Breast epithelium (tissue), 4 donors: ENCODE results near the gene EIF3I. TPM values are rescaled to one million over a fixed set of nuclear protein-coding genes. Genes with fewer than 3 reads are reported as not detected.

Experiments
- DNase-seq, 2 donors: peaks; one replicate each; pipeline ENCODE4 v3.0.0-alpha.2; 2019; ENCODE audit warnings: low spot score in 2 of 2
- H3K27ac ChIP-seq, 2 donors: fragments of 200-600 bp; sonication (generic) in 1 of 2; one replicate each; pipeline ENCODE4 v1.5.1; 2016 to 2019; ENCODE audit warnings: mild to moderate bottlenecking in 1 of 2
- H3K27me3 ChIP-seq, 2 donors: fragments of 200-600 bp; sonication (generic) in 1 of 2; one replicate each; pipeline versions ENCODE4 v1.5.1 to v1.6.0; 2017 to 2019; ENCODE audit warnings: control low read depth in 1 of 2, mild to moderate bottlenecking in 1 of 2
- H3K36me3 ChIP-seq: fragments of 200-600 bp; one replicate; pipeline ENCODE4 v1.5.1; 2019
- H3K4me1 ChIP-seq, 2 donors: fragments of 200-600 bp; sonication (generic); one replicate each; pipeline ENCODE4 v1.5.1; 2016 to 2019; ENCODE audit warnings: control low read depth in 1 of 2
- H3K4me3 ChIP-seq, 3 donors: fragments of 200-600 bp; sonication (generic); 1 replicate in 2 of 3; 2 replicates in 1 of 3; pipeline ENCODE4 v1.5.1; 2016 to 2019; ENCODE audit warnings: mild to moderate bottlenecking in 3 of 3, moderate library complexity in 2 of 3
- H3K9me3 ChIP-seq, 2 donors: fragments of 200-600 bp; sonication (generic) in 1 of 2; one replicate each; pipeline ENCODE4 v1.5.1; 2016 to 2019; ENCODE audit warnings: control low read depth in 1 of 2
- CTCF ChIP-seq, 3 donors: fragments of 450-650 bp; IDR thresholded peaks; one replicate each; pipeline ENCODE4 v1.5.1; 2016 to 2017; ENCODE audit warnings: antibody characterized with exemption in 3 of 3, mild to moderate bottlenecking in 3 of 3, moderate library complexity in 3 of 3
- POLR2A ChIP-seq: fragments of 450-650 bp; IDR thresholded peaks from one replicate; pipeline ENCODE4 v1.6.1; 2016; ENCODE audit warnings: antibody characterized with exemption, mild to moderate bottlenecking, moderate library complexity
- POLR2AphosphoS5 ChIP-seq, 3 donors: sonication (generic); formaldehyde crosslinking; IDR thresholded peaks; one replicate each; pipeline ENCODE4 v1.6.1; 2017; ENCODE audit warnings: antibody characterized with exemption in 3 of 3
- intact Hi-C: fragments of 100-400 bp; cut with DNase I; formaldehyde crosslinking; loops from one replicate; pipeline ENCODE4 v1.15.1; 2023; ENCODE audit warnings: low total_unique reads
- total RNA-seq, 3 donors: library from RNA; depleted of rRNA; stranded (reverse); fragments of >200 nt; gene quantifications; one replicate each; pipeline ENCODE4 v1.1.0, GENCODE V29; 2016

Gene EIF3I
- total RNA-seq, 3 donors from 2014 or later, result 177 to 222 (median 190) TPM

DNA sequence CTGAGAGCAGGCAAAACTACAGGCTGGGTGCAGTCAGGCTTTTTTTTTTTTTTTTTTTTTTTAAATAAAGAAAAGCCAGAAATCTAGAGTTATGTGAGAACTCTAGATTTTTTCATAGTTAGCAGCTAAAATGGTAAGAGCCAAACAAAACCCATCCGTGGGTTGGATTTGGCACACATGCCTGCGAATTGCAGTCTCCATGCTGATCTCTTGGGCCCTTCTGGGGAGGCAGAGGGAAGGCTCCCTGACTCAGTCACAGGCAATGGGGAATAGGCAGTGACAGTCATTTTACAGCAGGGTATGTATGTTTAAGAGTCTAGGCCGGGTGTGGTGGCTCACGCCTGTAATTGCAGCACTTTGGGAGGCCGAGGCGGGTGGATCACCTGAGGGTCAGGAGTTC is 40.1 kb upstream of the EIF3I start:
- Histone ChIP-seq H3K27ac (no peak overlapping the region), H3K4me3 (peak overlapping the region in 2 of 3 donors; percentile 45 to 71), H3K4me1 (peaks cover 0 to 21% of the 10 kb centered on the region in 2 donors), H3K27me3 (no peaks in the 10 kb centered on the region), H3K9me3 (no peaks in the 10 kb centered on the region), H3K36me3 (no peaks in the 10 kb centered on the region)
- no peak for TF ChIP-seq CTCF (IDR thresholded peaks at IDR 0.05)
- TF ChIP-seq POLR2AphosphoS5 (IDR thresholded peaks at IDR 0.05), result no peak
- no peak for TF ChIP-seq POLR2A
- intact Hi-C loops, result no loop called here
- DNase-seq, result no peak

GRCh38 chr1:32184650-32185049 is 37.6 kb upstream of the EIF3I start:
- DNase-seq, result no peak
- Histone ChIP-seq H3K9me3 (no peaks in the 10 kb centered on the region), H3K4me1 (peaks cover 0 to 21% of the 10 kb centered on the region in 2 donors), H3K27ac (no peak overlapping the region), H3K4me3 (peak overlapping the region in 1 of 3 donors; percentile 28), H3K36me3 (no peaks in the 10 kb centered on the region), H3K27me3 (no peaks in the 10 kb centered on the region)
- TF ChIP-seq POLR2A (no peak), CTCF (IDR thresholded peaks at IDR 0.05) (no peak), POLR2AphosphoS5 (IDR thresholded peaks at IDR 0.05) (no peak)
- intact Hi-C loops, result no loop called here

DNA sequence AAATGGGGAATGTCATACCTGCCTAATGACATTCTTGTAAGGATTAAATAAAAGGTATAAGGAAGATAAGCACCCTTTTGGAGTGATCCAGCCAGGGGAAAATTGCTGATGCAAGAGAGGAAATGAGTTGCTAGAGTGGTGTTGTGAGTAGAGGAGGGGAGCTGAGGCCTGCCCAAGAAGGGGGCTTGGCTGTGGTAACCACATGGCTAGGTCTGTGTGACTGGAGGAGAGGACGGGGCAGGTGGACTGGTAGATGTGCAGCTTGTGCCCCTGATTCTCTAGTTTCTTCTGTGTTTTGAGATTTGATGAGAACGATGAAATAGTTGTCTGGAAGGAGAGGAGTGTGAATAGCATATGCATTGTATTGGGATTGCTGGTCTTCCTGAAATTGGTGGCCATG is 36.1 kb upstream of the EIF3I start:
- H3K4me1 ChIP-seq, result peaks cover 0 to 16% of the 10 kb centered on the region in 2 donors
- peaks cover 6% of the 10 kb centered on the region for H3K36me3 ChIP-seq
- H3K27me3 ChIP-seq, result no peaks in the 10 kb centered on the region
- DNase-seq, result no peak
- H3K9me3 ChIP-seq, result no peaks in the 10 kb centered on the region
- intact Hi-C loops, result no loop called here
- H3K27ac ChIP-seq, result no peak overlapping the region
- no peak overlapping the region for H3K4me3 ChIP-seq
- no peak for TF ChIP-seq CTCF (IDR thresholded peaks at IDR 0.05)
- no peak for TF ChIP-seq POLR2AphosphoS5 (IDR thresholded peaks at IDR 0.05)
- no peak for TF ChIP-seq POLR2A

DNA sequence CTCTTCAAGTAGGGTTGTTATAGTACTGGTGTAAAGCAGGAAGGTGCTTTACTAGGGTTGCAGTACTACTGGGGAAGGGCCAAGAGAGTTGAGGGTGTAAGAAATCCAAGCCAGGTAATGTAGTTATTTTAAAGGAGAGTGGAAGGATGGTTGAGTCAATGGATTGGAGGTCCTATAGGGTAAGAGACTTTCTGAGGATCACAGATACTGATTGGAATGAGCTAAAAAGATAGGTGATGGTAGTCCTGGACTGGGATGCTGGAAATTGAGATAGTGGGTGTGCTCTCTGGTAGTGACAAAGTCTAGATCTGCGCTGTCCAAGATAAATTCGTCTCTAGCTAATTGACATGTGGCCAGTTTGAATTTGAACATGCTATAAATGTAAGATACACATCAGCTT is 35.7 kb upstream of the EIF3I start:
- Histone ChIP-seq H3K36me3 (peaks cover 6% of the 10 kb centered on the region), H3K27me3 (no peaks in the 10 kb centered on the region), H3K27ac (no peak overlapping the region), H3K4me3 (no peak overlapping the region), H3K4me1 (peaks cover 0 to 12% of the 10 kb centered on the region in 2 donors), H3K9me3 (no peaks in the 10 kb centered on the region)
- TF ChIP-seq POLR2AphosphoS5 (IDR thresholded peaks at IDR 0.05) (no peak), CTCF (IDR thresholded peaks at IDR 0.05) (no peak), POLR2A (no peak)
- no peak for DNase-seq
- intact Hi-C loops, result no loop called here

GRCh38 chr1:32187850-32188249 is 34.4 kb upstream of the EIF3I start:
- peaks cover 6% of the 10 kb centered on the region for H3K36me3 ChIP-seq
- peaks cover 0 to 4% of the 10 kb centered on the region in 2 donors for H3K4me1 ChIP-seq
- TF ChIP-seq POLR2A, result no peak
- TF ChIP-seq POLR2AphosphoS5 (IDR thresholded peaks at IDR 0.05), result no peak
- no peak for TF ChIP-seq CTCF (IDR thresholded peaks at IDR 0.05)
- intact Hi-C loops, result no loop called here
- H3K27me3 ChIP-seq, result no peaks in the 10 kb centered on the region
- H3K27ac ChIP-seq, result no peak overlapping the region
- H3K4me3 ChIP-seq, result no peak overlapping the region
- DNase-seq, result no peak
- no peaks in the 10 kb centered on the region for H3K9me3 ChIP-seq
